Common myeloid progenitor, CD34-positive (primary cell): ENCODE data around the gene PAXIP1.

Source experiments
- CTCF ChIA-PET: fragments of 350-600 bp; sonication (Branson Sonifier 250); formaldehyde crosslinking; loops from one replicate; lab custom pipeline; 2021; ENCODE audit warnings: antibody characterized with exemption; lab: Charles Lee
- POLR2A ChIA-PET: fragments of 350-600 bp; sonication (Branson Sonifier 250); formaldehyde crosslinking; loops from one replicate; lab custom pipeline; 2021; ENCODE audit warnings: antibody characterized with exemption; lab: Charles Lee
- DNase-seq, 3 donors: peaks; one replicate each; pipeline versions ENCODE4 v3.0.0 to v3.0.0-alpha.2; 2013
- H3K27ac ChIP-seq, 2 experiments: 1 replicate in 1 of 2; 2 replicates in 1 of 2; pipeline ENCODE4 v1.7.0; 2013; ENCODE audit warnings: inconsistent platforms in 2 of 2, low read length in 2 of 2, mild to moderate bottlenecking in 2 of 2, low read depth in 1 of 2, moderate library complexity in 1 of 2; ENCODE audit not compliant: severe bottlenecking in 2 of 2, insufficient read depth in 1 of 2, poor library complexity in 1 of 2
- H3K27me3 ChIP-seq, 5 experiments: replicated peaks in 2 of 5; 1 replicate in 3 of 5; 2 replicates in 2 of 5; pipeline versions ENCODE4 v1.6.1 to v1.7.0; 2013; ENCODE audit warnings: low read length in 4 of 5, mild to moderate bottlenecking in 2 of 5, moderate library complexity in 2 of 5, inconsistent platforms in 1 of 5; ENCODE audit not compliant: insufficient read depth in 5 of 5, control insufficient read depth in 4 of 5
- H3K36me3 ChIP-seq, 4 experiments: 1 replicate in 2 of 4; 2 replicates in 2 of 4; pipeline versions ENCODE4 v1.6.1 to v1.7.0; 2013; ENCODE audit warnings: low read length in 3 of 4, control low read depth in 1 of 4, mild to moderate bottlenecking in 1 of 4; ENCODE audit not compliant: control insufficient read depth in 4 of 4, insufficient read depth in 4 of 4
- H3K4me1 ChIP-seq, 4 experiments: 1 replicate in 3 of 4; 2 replicates in 1 of 4; pipeline versions ENCODE4 v1.6.1 to v1.7.1; 2013; ENCODE audit warnings: low read length in 3 of 4, mild to moderate bottlenecking in 3 of 4, control low read depth in 1 of 4, inconsistent platforms in 1 of 4, moderate library complexity in 1 of 4; ENCODE audit not compliant: control insufficient read depth in 4 of 4, insufficient read depth in 4 of 4; ENCODE audit errors: control extremely low read depth in 1 of 4
- H3K4me3 ChIP-seq, 7 experiments: 1 replicate in 4 of 7; 2 replicates in 3 of 7; pipeline versions ENCODE4 v1.5.1 to v1.7.0; 2013; ENCODE audit warnings: mild to moderate bottlenecking in 7 of 7, low read length in 6 of 7, moderate library complexity in 6 of 7, inconsistent platforms in 2 of 7, low read depth in 2 of 7, control low read depth in 1 of 7; ENCODE audit not compliant: insufficient read depth in 4 of 7, control insufficient read depth in 1 of 7; ENCODE audit errors: extremely low read depth in 1 of 7
- H3K9me3 ChIP-seq, 5 experiments: 1 replicate in 4 of 5; 2 replicates in 1 of 5; pipeline versions ENCODE4 v1.6.1 to v1.7.1; 2013; ENCODE audit warnings: low read length in 4 of 5, mild to moderate bottlenecking in 2 of 5, inconsistent platforms in 1 of 5, low read depth in 1 of 5, moderate library complexity in 1 of 5; ENCODE audit not compliant: control insufficient read depth in 4 of 5, insufficient read depth in 2 of 5; ENCODE audit errors: control extremely low read depth in 1 of 5
- WGBS: methylation state at CpG from one replicate; pipeline ENCODE4 v1.1.5; 2013; ENCODE audit not compliant: insufficient coverage; 5-methylcytosine and 5-hydroxymethylcytosine counted together

PAXIP1 gene

GRCh38 chr7:154975984-154976383 is 26.9 kb downstream of the PAXIP1 start:
- CTCF ChIA-PET, result interaction anchor here (1.1 kb wide), 1 partner anchor 369 kb away, joined by 3 read pairs; no protein-coding TSS in a partner anchor
- no peak for DNase-seq
- H3K4me3 ChIP-seq, result no peak overlapping the region
- H3K36me3 ChIP-seq, result peaks cover 3 to 61% (median 24%) of the 10 kb centered on the region in 4 experiments
- H3K27me3 ChIP-seq, result no peaks in the 10 kb centered on the region
- 62% methylated on average over 5 of the region's 7 CpGs for WGBS
- POLR2A ChIA-PET, result no interaction called here
- H3K27ac ChIP-seq, result no peak overlapping the region
- no peaks in the 10 kb centered on the region for H3K9me3 ChIP-seq
- peaks cover 0 to 12% (median 0%) of the 10 kb centered on the region in 4 experiments for H3K4me1 ChIP-seq

GRCh38 chr7:154973381-154973780 is 29.5 kb downstream of the PAXIP1 start:
- no peak overlapping the region for H3K4me3 ChIP-seq
- H3K4me1 ChIP-seq, result peaks cover 0 to 12% (median 0%) of the 10 kb centered on the region in 4 experiments
- ChIA-PET CTCF (no interaction called here), POLR2A (interaction anchor here (0.5 kb wide), 1 partner anchor 23 kb away, joined by 3 read pairs; no protein-coding TSS in a partner anchor)
- no peak for DNase-seq
- H3K27ac ChIP-seq, result no peak overlapping the region
- H3K36me3 ChIP-seq, result peaks cover 6 to 69% (median 28%) of the 10 kb centered on the region in 4 experiments
- no peaks in the 10 kb centered on the region for H3K9me3 ChIP-seq
- no peaks in the 10 kb centered on the region for H3K27me3 ChIP-seq
- 98% methylated on average over 7 of the region's 7 CpGs for WGBS

GRCh38 chr7:154968336-154969001 is 34.5 kb downstream of the PAXIP1 start:
- Histone ChIP-seq H3K9me3 (no peaks in the 10 kb centered on the region), H3K36me3 (peaks cover 11 to 83% (median 34%) of the 10 kb centered on the region in 4 experiments), H3K27me3 (no peaks in the 10 kb centered on the region), H3K4me1 (no peaks in the 10 kb centered on the region), H3K4me3 (no peak overlapping the region), H3K27ac (no peak overlapping the region)
- no peak for DNase-seq
- ChIA-PET CTCF (no interaction called here), POLR2A (no interaction called here)
- WGBS, result 89% methylated on average over 9 of the region's 11 CpGs

GRCh38 chr7:154967401-154967955 is 35.4 kb downstream of the PAXIP1 start:
- Histone ChIP-seq H3K27me3 (no peaks in the 10 kb centered on the region), H3K27ac (no peak overlapping the region), H3K4me1 (no peaks in the 10 kb centered on the region), H3K9me3 (no peaks in the 10 kb centered on the region), H3K36me3 (peaks cover 11 to 82% (median 34%) of the 10 kb centered on the region in 4 experiments), H3K4me3 (no peak overlapping the region)
- CTCF ChIA-PET, result interaction anchor here (1.1 kb wide), 1 partner anchor 16 kb away, joined by 4 read pairs; no protein-coding TSS in a partner anchor
- 100% methylated on average over 2 of the region's 3 CpGs for WGBS
- POLR2A ChIA-PET, result no interaction called here
- DNase-seq, result no peak

- WGBS, result 50% methylated on average over 2 of the region's 6 CpGs
- Histone ChIP-seq H3K36me3 (peaks cover 16 to 95% (median 45%) of the 10 kb centered on the region in 4 experiments), H3K27me3 (no peaks in the 10 kb centered on the region), H3K4me1 (no peaks in the 10 kb centered on the region), H3K4me3 (no peak overlapping the region), H3K9me3 (no peaks in the 10 kb centered on the region), H3K27ac (no peak overlapping the region)
- POLR2A ChIA-PET, result no interaction called here
- no peak for DNase-seq
- CTCF ChIA-PET, result interaction anchor here (1.0 to 1.7 kb wide), 3 partner anchors 8 to 15 kb away, joined by 3 to 4 read pairs (median 3); no protein-coding TSS in a partner anchor
Observed at GRCh38 chr7:154965014-154965413, 37.9 kb downstream of the PAXIP1 start.

- Histone ChIP-seq H3K36me3 (peaks cover 12 to 86% (median 38%) of the 10 kb centered on the region in 4 experiments), H3K9me3 (no peaks in the 10 kb centered on the region), H3K27ac (no peak overlapping the region), H3K27me3 (no peaks in the 10 kb centered on the region), H3K4me3 (no peak overlapping the region), H3K4me1 (no peaks in the 10 kb centered on the region)
- ChIA-PET CTCF (interaction anchor here (1.0 kb wide), 1 partner anchor 32 kb away, joined by 3 read pairs; no protein-coding TSS in a partner anchor), POLR2A (no interaction called here)
- 92% methylated on average over 6 of the region's 10 CpGs for WGBS
- no peak for DNase-seq
Observed at GRCh38 chr7:154960063-154960790, 42.7 kb downstream of the PAXIP1 start.
